ENCODE results near the gene TOR1B.

The TOR1B gene

GRCh38 chr9:129813661-129814060, 10.7 kb downstream of the TOR1B start:
- no peak overlapping the region for H3K4me3 ChIP-seq (ENCODE audit: low read depth, low read length)
- no peak overlapping the region for H2AFZ ChIP-seq (ENCODE audit: low read length, unreplicated experiment)
- H3K36me3 ChIP-seq (ENCODE audit: insufficient read depth, low read length) = peaks cover 22% of the 10 kb centered on the region
- H3K4me1 ChIP-seq (ENCODE audit: control insufficient read depth, insufficient read depth, low read length, unreplicated experiment) = peaks cover 3% of the 10 kb centered on the region
- H3K79me2 ChIP-seq (ENCODE audit: control insufficient read depth, insufficient read depth, low read length, unreplicated experiment) = no peaks in the 10 kb centered on the region
- no peak overlapping the region for H3K27ac ChIP-seq (ENCODE audit: low read depth, low read length)
- no peaks in the 10 kb centered on the region for H3K27me3 ChIP-seq (ENCODE audit: insufficient read depth, low read length)

DNA sequence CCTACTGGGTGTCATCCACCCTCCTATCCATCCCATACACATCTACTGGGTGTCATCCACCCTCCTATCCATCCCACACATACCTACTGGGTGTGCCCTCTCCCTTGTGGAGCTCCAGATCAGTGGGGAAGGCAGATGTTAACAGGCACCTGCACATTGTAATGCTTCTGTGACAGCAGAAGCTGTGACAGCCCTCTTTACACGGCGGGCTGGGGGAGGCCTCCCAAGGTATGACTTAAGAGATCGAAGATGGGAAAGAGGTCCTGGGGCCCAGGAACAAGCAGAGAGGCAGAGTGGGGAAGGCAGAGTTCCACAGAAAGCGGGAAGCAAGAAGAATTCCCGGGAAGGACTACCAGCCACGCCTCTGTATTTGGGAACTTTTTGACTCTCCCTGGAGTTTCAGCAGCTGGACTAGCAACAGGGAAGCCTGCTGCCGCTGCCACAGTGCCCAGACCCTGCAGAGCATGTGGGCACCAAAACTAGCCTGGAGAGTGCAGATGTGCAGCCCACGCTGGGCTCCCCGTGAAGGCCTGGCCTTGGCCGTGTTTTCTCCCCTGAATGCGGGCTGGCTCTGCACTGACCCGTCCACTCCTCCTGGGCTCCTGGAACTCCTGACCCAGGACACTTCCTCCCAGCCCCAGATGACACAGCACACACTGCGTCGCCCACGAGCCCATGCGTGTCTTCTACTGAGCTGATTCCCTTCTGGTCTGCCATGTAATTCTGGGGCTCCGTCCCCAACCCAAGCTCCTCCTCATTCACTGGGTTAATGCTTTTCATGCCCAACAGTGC, 11.6 kb downstream of the TOR1B start:
- H3K4me3 ChIP-seq (ENCODE audit: low read depth, low read length) = no peak overlapping the region
- no peak overlapping the region for H3K27ac ChIP-seq (ENCODE audit: low read depth, low read length)
- H3K36me3 ChIP-seq (ENCODE audit: insufficient read depth, low read length) = peaks cover 18% of the 10 kb centered on the region
- peaks cover 2% of the 10 kb centered on the region for H3K79me2 ChIP-seq (ENCODE audit: control insufficient read depth, insufficient read depth, low read length, unreplicated experiment)
- H2AFZ ChIP-seq (ENCODE audit: low read length, unreplicated experiment) = no peak overlapping the region
- peaks cover 3% of the 10 kb centered on the region for H3K4me1 ChIP-seq (ENCODE audit: control insufficient read depth, insufficient read depth, low read length, unreplicated experiment)
- no peaks in the 10 kb centered on the region for H3K27me3 ChIP-seq (ENCODE audit: insufficient read depth, low read length)

- Histone ChIP-seq H3K27ac (ENCODE audit: low read depth, low read length) (no peak overlapping the region), H3K4me3 (ENCODE audit: low read depth, low read length) (no peak overlapping the region), H3K4me1 (ENCODE audit: control insufficient read depth, insufficient read depth, low read length, unreplicated experiment) (peaks cover 3% of the 10 kb centered on the region), H3K36me3 (ENCODE audit: insufficient read depth, low read length) (peaks cover 18% of the 10 kb centered on the region), H3K79me2 (ENCODE audit: control insufficient read depth, insufficient read depth, low read length, unreplicated experiment) (peaks cover 2% of the 10 kb centered on the region), H3K27me3 (ENCODE audit: insufficient read depth, low read length) (no peaks in the 10 kb centered on the region), H2AFZ (ENCODE audit: low read length, unreplicated experiment) (no peak overlapping the region)
These were observed 12.3 kb downstream of the TOR1B start for GRCh38 chr9:129815278-129815677.

DNA sequence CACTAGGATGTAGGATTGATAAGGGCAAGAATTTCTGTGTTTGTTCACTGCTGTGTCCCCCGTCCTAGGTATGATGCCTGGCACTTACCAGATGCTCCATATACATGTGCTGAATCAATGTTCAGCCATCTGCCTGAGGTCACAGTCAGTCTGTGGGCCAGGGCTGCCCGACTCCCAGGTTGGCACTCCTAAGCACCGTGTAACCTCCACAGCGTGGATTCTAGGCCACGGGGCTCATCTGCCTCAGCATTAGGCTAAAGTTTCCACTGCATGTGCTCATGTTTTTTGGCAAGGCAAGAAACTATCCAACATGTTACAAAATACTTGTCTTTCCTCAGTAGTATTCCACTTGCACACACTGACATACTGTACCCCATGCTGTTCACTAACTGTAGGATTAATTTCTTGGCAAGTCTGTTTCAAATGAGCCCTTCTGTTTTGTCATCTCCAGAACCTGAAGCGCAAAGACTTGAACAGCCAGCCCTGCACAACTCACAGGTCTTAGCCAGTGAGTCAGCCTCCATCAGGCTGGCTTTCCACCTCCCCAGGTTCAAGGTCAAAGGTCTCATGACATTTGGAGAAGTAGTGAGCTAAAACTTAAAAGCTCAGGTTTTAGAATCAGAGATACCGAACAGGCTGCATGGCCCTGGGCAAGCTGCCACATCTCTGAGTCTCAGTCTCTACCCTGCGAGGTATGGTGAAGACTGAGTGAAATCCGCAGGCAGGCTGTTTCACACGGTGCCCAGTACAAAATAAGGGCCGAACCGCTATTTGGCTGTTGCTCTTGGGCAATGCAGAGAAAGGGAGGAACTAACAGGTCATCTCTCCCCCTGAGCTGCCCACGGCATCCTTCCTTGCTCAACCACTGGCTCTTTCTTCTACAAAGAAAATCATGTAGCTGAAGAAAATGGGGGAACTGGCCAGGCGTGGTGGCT, 13.8 kb downstream of the TOR1B start:
- H2AFZ ChIP-seq (ENCODE audit: low read length, unreplicated experiment) = no peak overlapping the region
- peaks cover 3% of the 10 kb centered on the region for H3K4me1 ChIP-seq (ENCODE audit: control insufficient read depth, insufficient read depth, low read length, unreplicated experiment)
- H3K27ac ChIP-seq (ENCODE audit: low read depth, low read length) = no peak overlapping the region
- H3K36me3 ChIP-seq (ENCODE audit: insufficient read depth, low read length) = peaks cover 18% of the 10 kb centered on the region
- H3K4me3 ChIP-seq (ENCODE audit: low read depth, low read length) = no peak overlapping the region
- no peaks in the 10 kb centered on the region for H3K27me3 ChIP-seq (ENCODE audit: insufficient read depth, low read length)
- peaks cover 2% of the 10 kb centered on the region for H3K79me2 ChIP-seq (ENCODE audit: control insufficient read depth, insufficient read depth, low read length, unreplicated experiment)

DNA sequence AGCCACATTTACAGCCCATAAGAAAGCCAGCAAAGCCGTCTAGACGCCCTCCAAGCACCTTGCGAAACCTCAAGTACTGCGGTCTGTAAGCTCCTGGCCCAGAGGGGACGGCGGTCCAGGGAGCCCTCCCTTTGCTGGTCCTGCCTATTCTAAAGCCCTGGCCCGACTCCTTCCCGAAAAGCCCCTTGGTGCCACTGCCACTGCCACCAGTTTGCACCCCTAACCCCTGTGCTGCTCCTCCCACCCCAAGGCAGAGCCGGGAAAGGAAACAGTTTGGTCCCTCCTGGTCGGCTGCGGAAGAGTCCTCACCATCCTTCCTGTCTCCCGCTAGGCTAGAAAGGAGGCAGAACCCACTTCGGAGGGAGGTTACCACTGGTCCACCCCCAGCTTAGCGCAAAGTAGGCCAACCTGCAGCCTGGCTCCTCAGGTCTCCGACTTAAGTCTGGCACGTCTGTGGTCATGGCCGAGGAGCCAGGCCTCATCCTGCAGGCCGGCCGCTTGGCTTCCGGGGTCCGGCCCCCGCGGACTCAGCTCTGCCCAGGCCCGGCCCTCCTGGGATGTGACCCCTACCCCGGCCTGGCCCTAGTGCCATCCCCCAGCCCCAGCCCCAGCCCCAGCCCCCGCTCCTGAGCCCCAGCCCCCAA, 20.0 kb downstream of the TOR1B start:
- peak overlapping the region; percentile 99 for H3K4me3 ChIP-seq (ENCODE audit: low read depth, low read length)
- H3K27ac ChIP-seq (ENCODE audit: low read depth, low read length) = no peak overlapping the region
- H2AFZ ChIP-seq (ENCODE audit: low read length, unreplicated experiment) = no peak overlapping the region
- H3K79me2 ChIP-seq (ENCODE audit: control insufficient read depth, insufficient read depth, low read length, unreplicated experiment) = peaks cover 13% of the 10 kb centered on the region
- no peaks in the 10 kb centered on the region for H3K27me3 ChIP-seq (ENCODE audit: insufficient read depth, low read length)
- H3K36me3 ChIP-seq (ENCODE audit: insufficient read depth, low read length) = peaks cover 8% of the 10 kb centered on the region
- peaks cover 5% of the 10 kb centered on the region for H3K4me1 ChIP-seq (ENCODE audit: control insufficient read depth, insufficient read depth, low read length, unreplicated experiment)

DNA sequence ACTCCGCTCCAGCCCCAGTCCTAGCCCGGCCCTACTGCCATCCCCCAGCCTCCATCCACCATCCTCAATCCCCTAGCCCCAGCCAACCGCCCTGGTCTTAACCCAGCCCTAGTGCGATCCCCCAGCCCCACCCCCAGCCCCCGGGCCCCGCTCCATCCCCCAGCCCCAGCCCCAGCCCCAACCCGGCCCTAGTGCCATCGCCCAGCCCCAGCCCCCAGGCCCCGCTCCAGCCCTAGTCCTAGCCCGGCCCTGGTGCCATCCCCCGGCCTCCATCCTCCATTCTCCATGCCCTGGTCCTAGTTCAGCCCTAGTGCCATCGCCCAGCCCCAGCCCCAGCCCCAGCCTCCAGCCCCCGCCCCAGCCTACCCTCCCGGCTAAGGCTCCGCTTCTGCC, 20.6 kb downstream of the TOR1B start:
- Histone ChIP-seq H3K79me2 (ENCODE audit: control insufficient read depth, insufficient read depth, low read length, unreplicated experiment) (peaks cover 13% of the 10 kb centered on the region), H2AFZ (ENCODE audit: low read length, unreplicated experiment) (peak overlapping the region; percentile 45), H3K36me3 (ENCODE audit: insufficient read depth, low read length) (peaks cover 3% of the 10 kb centered on the region), H3K27ac (ENCODE audit: low read depth, low read length) (peak overlapping the region; percentile 56), H3K4me1 (ENCODE audit: control insufficient read depth, insufficient read depth, low read length, unreplicated experiment) (peaks cover 5% of the 10 kb centered on the region), H3K4me3 (ENCODE audit: low read depth, low read length) (peak overlapping the region; percentile 99), H3K27me3 (ENCODE audit: insufficient read depth, low read length) (no peaks in the 10 kb centered on the region)

DNA sequence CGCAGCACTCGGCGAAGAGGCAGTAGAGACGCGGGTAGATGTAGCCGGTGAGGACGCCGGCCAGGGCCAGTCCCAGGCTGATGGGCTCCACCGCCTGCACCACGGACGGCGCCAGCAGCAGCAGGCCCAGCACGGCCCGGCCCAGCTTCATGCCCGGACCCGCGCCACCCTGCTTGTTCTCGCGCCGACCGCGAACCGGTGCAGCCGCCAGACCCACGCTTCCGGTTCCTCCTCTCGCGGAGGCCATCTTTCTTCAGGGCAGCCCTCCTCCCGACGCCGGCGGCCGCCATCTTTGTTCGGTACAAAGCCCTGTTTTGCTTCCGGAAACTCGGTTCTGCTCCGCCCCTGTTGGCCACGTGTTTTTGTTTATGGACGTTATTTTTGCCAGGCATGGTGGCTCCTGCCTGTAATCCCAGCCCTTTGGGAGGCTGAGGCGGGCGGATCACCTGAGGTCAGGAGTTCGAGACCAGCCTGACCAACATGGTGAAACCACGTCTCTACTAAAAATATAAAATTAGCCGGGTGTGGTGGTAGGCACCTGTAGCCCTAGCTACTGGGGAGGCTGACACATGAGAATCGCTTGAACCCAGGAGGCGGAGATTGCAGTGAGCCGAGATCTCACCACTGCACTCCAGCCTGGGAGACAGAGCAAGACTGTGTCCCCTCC, 21.1 kb downstream of the TOR1B start, which contains the start of gene TOR1A:
Gene TOR1A, minus strand, starts transcription at position 202 of the 667 bp plus-strand sequence. Its CDS starts 51 bp downstream, at position 151.
- Histone ChIP-seq H3K4me3 (ENCODE audit: low read depth, low read length) (peak within 1 kb of the TSS; percentile 99), H3K4me1 (ENCODE audit: control insufficient read depth, insufficient read depth, low read length, unreplicated experiment) (peaks cover 5% of the 10 kb centered on the region), H3K27me3 (ENCODE audit: insufficient read depth, low read length) (no peaks in the 10 kb centered on the region), H3K79me2 (ENCODE audit: control insufficient read depth, insufficient read depth, low read length, unreplicated experiment) (peaks cover 10% of the 10 kb centered on the region), H3K27ac (ENCODE audit: low read depth, low read length) (peak within 1 kb of the TSS; percentile 56), H3K36me3 (ENCODE audit: insufficient read depth, low read length) (no peaks in the 10 kb centered on the region; the same call in none of the 2 replicates), H2AFZ (ENCODE audit: low read length, unreplicated experiment) (peak within 1 kb of the TSS; percentile 45)

GRCh38 chr9:129826344-129826743, 23.4 kb downstream of the TOR1B start:
- H3K27me3 ChIP-seq (ENCODE audit: insufficient read depth, low read length) = no peaks in the 10 kb centered on the region
- no peak overlapping the region for H3K4me3 ChIP-seq (ENCODE audit: low read depth, low read length)
- no peak overlapping the region for H2AFZ ChIP-seq (ENCODE audit: low read length, unreplicated experiment)
- H3K36me3 ChIP-seq (ENCODE audit: insufficient read depth, low read length) = no peaks in the 10 kb centered on the region; the same call in none of the 2 replicates
- peaks cover 5% of the 10 kb centered on the region for H3K4me1 ChIP-seq (ENCODE audit: control insufficient read depth, insufficient read depth, low read length, unreplicated experiment)
- H3K79me2 ChIP-seq (ENCODE audit: control insufficient read depth, insufficient read depth, low read length, unreplicated experiment) = peaks cover 10% of the 10 kb centered on the region
- no peak overlapping the region for H3K27ac ChIP-seq (ENCODE audit: low read depth, low read length)

DNA sequence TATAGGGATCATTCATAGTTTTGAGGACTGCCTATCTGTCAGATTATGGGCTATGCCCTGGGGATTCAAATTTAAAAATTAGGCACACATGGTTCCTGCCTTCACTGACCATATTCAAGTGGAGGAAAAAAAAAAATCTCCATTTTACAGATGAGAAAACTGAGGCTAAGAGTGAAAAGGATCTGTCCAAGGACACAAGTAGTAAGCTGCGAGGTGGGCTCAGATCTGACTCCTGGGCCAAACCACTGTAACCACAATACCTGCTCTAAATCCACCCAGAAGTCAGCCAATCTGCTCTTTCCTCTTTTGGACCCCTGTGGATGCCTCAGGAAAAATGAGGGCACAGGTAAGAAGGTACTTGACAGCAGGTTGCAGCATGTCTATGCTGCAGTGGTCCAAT, 23.8 kb downstream of the TOR1B start:
- Histone ChIP-seq H2AFZ (ENCODE audit: low read length, unreplicated experiment) (no peak overlapping the region), H3K27ac (ENCODE audit: low read depth, low read length) (no peak overlapping the region), H3K4me1 (ENCODE audit: control insufficient read depth, insufficient read depth, low read length, unreplicated experiment) (peaks cover 5% of the 10 kb centered on the region), H3K36me3 (ENCODE audit: insufficient read depth, low read length) (no peaks in the 10 kb centered on the region; the same call in none of the 2 replicates), H3K79me2 (ENCODE audit: control insufficient read depth, insufficient read depth, low read length, unreplicated experiment) (peaks cover 10% of the 10 kb centered on the region), H3K27me3 (ENCODE audit: insufficient read depth, low read length) (no peaks in the 10 kb centered on the region), H3K4me3 (ENCODE audit: low read depth, low read length) (no peak overlapping the region)

DNA sequence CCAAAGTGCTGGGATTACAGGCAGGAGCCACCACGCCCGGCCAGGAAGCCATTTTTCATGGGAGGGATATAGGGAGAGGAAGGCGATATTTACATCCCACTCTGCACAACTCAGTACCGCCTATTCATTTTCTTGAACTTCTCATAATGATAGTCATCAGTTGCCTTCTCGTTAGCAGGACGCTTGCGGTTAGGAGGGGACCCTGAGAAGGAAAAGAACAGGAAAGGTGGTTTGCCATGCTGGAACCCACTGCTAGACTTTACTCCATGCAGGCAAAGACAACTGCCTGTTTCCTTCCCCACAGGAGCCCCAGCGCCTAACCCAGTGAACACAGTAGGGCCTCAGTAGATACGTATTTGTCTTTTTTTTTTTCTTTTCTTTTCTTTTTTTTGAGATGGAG, 25.1 kb downstream of the TOR1B start:
- Histone ChIP-seq H3K4me3 (ENCODE audit: low read depth, low read length) (no peak overlapping the region), H3K79me2 (ENCODE audit: control insufficient read depth, insufficient read depth, low read length, unreplicated experiment) (peaks cover 1% of the 10 kb centered on the region), H2AFZ (ENCODE audit: low read length, unreplicated experiment) (no peak overlapping the region), H3K27me3 (ENCODE audit: insufficient read depth, low read length) (no peaks in the 10 kb centered on the region), H3K27ac (ENCODE audit: low read depth, low read length) (no peak overlapping the region), H3K4me1 (ENCODE audit: control insufficient read depth, insufficient read depth, low read length, unreplicated experiment) (peaks cover under 1% of the 10 kb centered on the region), H3K36me3 (ENCODE audit: insufficient read depth, low read length) (no peaks in the 10 kb centered on the region; the same call in none of the 2 replicates)
